Activated naive CD8-positive, alpha-beta T cell (primary cell): ENCODE data around the gene GALNT9.
"Not testable (repeated sequence)": the region's sequence is repeated elsewhere in the genome, so short reads cannot be mapped to it uniquely, and the experiment has no call there.

Experiments used
- H3K27ac Mint-ChIP-seq: one replicate; pipeline ENCODE4 v1.8.0; 2021; ENCODE audit warnings: mixed read lengths
- H3K27me3 Mint-ChIP-seq: one replicate; pipeline ENCODE4 v1.8.0; 2021; ENCODE audit warnings: mixed read lengths
- H3K36me3 Mint-ChIP-seq: one replicate; pipeline ENCODE4 v1.8.0; 2021; ENCODE audit warnings: mixed read lengths
- H3K4me1 Mint-ChIP-seq: one replicate; pipeline ENCODE4 v1.8.0; 2021; ENCODE audit warnings: low read depth, mixed read lengths
- H3K4me3 Mint-ChIP-seq: one replicate; pipeline ENCODE4 v1.8.0; 2021; ENCODE audit warnings: mild to moderate bottlenecking, mixed read lengths
- H3K9me3 Mint-ChIP-seq: one replicate; pipeline ENCODE4 v1.8.0; 2021; ENCODE audit warnings: low read depth, mixed read lengths

The GALNT9 gene

GRCh38 chr12:132270969-132271754 is 58.2 kb downstream of the GALNT9 start:
- Mint-ChIP-seq H3K36me3 (no peaks in the 10 kb centered on the region), H3K9me3 (no peaks in the 10 kb centered on the region), H3K4me3 (no peak overlapping the region), H3K27ac (no peak overlapping the region), H3K27me3 (peaks cover 8% of the 10 kb centered on the region), H3K4me1 (no peaks in the 10 kb centered on the region)

DNA sequence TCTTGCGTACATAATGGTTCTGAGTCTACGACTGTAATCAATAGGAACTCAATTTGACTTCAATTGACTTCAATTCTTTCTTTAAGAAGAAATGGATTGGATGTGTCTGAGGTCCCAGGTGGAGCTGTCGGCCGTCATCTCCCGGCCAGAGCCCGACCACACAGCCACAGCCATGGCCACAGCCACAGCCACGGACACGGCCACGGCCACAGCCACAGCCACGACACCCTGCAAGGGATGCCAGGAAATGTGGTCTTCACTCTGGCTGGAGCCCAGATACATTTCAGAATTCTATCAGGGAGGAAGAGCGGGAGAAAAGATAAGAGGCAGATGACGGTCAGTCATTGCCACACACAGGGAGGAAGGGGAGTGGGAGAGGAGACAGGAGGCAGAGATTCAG is 58.9 kb downstream of the GALNT9 start:
- Mint-ChIP-seq H3K9me3 (no peaks in the 10 kb centered on the region), H3K27ac (no peak overlapping the region), H3K4me1 (no peaks in the 10 kb centered on the region), H3K27me3 (peaks cover 8% of the 10 kb centered on the region), H3K4me3 (no peak overlapping the region), H3K36me3 (no peaks in the 10 kb centered on the region)

DNA sequence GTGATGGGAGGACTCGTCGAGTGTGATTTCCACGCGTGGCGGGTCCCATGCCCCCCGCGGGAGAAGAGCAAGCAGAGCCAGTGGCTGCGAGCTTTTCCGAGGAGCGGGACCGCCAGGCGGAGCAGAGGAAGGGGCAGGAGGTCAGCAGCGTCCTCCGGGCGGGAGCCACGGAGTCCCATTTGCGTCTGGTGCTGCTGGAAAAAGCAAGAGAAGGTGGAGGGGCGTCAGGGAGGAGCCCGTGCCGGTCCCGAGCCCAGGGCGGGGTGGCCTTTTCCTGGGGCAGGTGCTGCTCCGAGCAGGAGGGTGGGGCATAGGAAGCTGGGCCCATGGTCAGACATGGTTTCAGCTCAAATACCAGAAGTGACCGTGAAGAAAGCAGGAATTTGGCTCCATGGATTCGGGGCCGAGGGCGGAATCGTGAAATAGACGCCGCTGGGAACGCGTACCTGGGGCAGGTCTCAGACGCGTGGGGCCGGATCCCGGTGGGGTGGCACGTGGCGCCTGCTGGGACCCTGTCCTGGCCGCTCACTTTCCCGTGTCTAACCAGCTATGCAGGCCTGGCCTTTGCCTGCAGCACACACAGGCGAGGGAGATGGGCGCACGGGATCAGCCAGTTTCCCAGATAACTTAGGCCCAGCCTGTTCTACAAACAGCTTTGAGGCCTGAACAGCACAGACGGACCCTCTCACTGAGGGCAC is 60.0 kb downstream of the GALNT9 start:
- H3K36me3 Mint-ChIP-seq, result no peaks in the 10 kb centered on the region
- no peak overlapping the region for H3K4me3 Mint-ChIP-seq
- H3K27ac Mint-ChIP-seq, result no peak overlapping the region
- no peaks in the 10 kb centered on the region for H3K9me3 Mint-ChIP-seq
- H3K4me1 Mint-ChIP-seq, result no peaks in the 10 kb centered on the region
- H3K27me3 Mint-ChIP-seq, result peaks cover 3% of the 10 kb centered on the region

DNA sequence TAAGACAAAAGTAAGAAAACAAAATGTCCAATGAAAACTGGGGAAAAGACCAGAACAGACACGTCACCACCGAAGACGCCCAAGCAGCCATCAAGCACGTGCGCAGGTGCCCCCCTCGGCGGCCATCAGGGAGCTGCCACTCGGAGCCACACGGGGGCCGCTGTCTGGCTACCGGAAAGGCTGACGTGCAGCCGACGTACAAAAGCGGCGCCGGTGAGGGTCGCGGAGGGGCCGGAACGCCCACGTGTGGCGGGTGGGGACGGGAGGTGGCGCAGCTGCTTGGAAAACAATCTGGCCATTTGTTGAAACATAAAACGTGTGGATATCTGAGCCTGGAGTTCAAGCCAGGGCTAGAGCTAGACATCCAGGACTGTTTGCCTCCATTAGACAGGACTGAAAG is 60.7 kb downstream of the GALNT9 start:
- no peaks in the 10 kb centered on the region for H3K4me1 Mint-ChIP-seq
- no peaks in the 10 kb centered on the region for H3K9me3 Mint-ChIP-seq
- no peak overlapping the region for H3K4me3 Mint-ChIP-seq
- peaks cover 3% of the 10 kb centered on the region for H3K27me3 Mint-ChIP-seq
- H3K36me3 Mint-ChIP-seq, result no peaks in the 10 kb centered on the region
- H3K27ac Mint-ChIP-seq, result no peak overlapping the region

DNA sequence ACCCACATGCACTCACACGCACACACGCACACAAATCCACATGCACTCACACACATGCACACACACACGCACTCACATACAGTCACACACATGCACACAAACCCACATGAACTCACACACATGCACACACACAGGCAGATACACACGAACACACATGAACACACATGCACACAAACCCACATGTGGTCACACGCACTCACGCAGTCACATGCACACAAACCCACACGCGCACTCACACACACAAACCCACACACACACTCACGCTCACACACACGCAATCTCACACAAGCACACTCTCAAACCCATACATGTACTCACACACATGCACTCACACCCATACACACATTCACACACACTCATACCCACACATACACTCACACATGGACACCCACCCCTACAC is 61.5 kb downstream of the GALNT9 start:
- Mint-ChIP-seq H3K36me3 (no peaks in the 10 kb centered on the region), H3K27me3 (peaks cover 4% of the 10 kb centered on the region), H3K4me3 (no peak overlapping the region), H3K4me1 (no peaks in the 10 kb centered on the region), H3K9me3 (no peaks in the 10 kb centered on the region), H3K27ac (no peak overlapping the region)

GRCh38 chr12:132266802-132267201 is 62.6 kb downstream of the GALNT9 start:
- H3K4me3 Mint-ChIP-seq, result no peak overlapping the region
- H3K36me3 Mint-ChIP-seq, result no peaks in the 10 kb centered on the region
- H3K9me3 Mint-ChIP-seq, result no peaks in the 10 kb centered on the region
- H3K27ac Mint-ChIP-seq, result no peak overlapping the region
- peaks cover 1% of the 10 kb centered on the region for H3K27me3 Mint-ChIP-seq
- H3K4me1 Mint-ChIP-seq, result no peaks in the 10 kb centered on the region

DNA sequence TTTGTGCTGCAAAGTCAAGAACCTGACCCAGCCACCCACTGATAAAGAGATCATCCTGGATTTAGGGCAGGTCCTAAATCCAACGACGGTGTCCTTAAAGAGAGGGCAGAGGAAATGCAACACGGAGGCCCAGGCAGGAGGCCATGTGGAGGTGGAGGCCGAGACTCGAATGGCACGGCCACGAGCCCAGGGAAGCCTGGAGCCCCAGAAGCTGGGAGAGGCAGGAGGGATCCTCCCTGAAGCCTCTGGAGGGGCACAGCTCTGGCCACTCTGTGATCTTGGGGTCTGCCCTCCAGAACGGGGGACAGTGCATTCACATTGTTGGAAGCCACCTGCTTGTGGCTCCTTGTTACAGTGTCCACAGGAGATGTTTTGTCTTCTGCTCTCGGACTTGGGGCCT is 63.0 kb downstream of the GALNT9 start:
- no peak overlapping the region for H3K4me3 Mint-ChIP-seq
- H3K4me1 Mint-ChIP-seq, result no peaks in the 10 kb centered on the region
- peaks cover 1% of the 10 kb centered on the region for H3K27me3 Mint-ChIP-seq
- no peaks in the 10 kb centered on the region for H3K36me3 Mint-ChIP-seq
- no peak overlapping the region for H3K27ac Mint-ChIP-seq
- no peaks in the 10 kb centered on the region for H3K9me3 Mint-ChIP-seq

DNA sequence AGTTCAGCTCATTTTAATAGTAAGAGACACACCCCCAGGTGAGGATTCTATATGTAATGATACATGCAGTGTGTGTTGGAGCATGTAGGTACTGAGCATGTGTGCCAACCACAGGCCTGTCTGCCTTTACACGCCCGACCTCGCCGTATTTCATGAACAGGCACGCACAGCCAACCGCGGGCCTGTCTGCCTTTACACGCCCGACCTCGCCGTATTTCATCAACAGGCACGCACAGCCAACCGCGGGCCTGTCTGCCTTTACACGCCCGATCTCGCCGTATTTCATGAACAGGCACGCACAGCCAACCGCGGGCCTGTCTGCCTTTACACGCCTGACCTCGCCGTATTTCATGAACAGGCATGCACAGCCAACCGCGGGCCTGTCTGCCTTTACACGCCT is 63.6 kb downstream of the GALNT9 start:
- H3K9me3 Mint-ChIP-seq, H3K27ac Mint-ChIP-seq, H3K36me3 Mint-ChIP-seq, H3K4me3 Mint-ChIP-seq, H3K4me1 Mint-ChIP-seq, H3K27me3 Mint-ChIP-seq: not testable (repeated sequence)

DNA sequence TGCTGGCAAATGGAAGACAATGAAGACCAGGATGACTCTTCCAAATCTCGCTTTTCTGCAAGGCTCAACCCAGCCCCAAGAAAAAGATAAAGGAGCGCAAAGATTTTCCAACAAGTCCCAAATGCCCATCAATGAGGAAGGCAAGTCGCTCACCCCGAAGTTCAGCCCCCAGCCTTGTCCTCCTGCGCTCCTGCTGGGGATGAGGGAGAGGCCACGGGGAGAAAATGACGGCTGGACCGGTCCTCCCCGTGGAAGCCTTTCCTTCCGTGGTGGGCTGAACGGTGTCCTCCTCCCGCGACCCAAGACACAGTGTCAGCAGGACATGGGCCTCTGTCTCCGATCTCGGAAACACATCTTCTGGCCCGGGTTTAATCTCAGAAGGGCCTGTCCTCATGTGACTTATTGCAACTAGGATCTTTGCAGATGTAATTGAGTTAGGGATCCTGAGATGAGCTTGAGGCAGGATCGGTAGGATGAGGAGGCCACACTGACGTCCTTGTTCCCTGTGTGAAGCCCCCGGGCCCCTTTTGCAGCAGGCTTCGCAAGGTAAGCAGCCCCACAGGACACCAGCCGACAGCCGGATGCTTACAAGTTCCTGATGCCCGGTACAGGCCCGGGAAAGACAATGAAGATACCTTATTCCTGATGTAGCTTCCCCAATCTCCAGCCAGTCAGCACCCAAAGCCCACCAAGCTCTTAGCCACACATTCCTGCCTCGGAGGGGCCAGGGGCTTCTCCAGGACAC is 64.2 kb downstream of the GALNT9 start:
- H3K4me3 Mint-ChIP-seq, result no peak overlapping the region
- H3K9me3 Mint-ChIP-seq, result no peaks in the 10 kb centered on the region
- H3K27ac Mint-ChIP-seq, result no peak overlapping the region
- H3K4me1 Mint-ChIP-seq, result no peaks in the 10 kb centered on the region
- H3K27me3 Mint-ChIP-seq, result peaks cover 4% of the 10 kb centered on the region
- no peaks in the 10 kb centered on the region for H3K36me3 Mint-ChIP-seq

GRCh38 chr12:132264086-132265010 is 65.0 kb downstream of the GALNT9 start:
- H3K27me3 Mint-ChIP-seq, result peaks cover 4% of the 10 kb centered on the region
- no peaks in the 10 kb centered on the region for H3K36me3 Mint-ChIP-seq
- no peaks in the 10 kb centered on the region for H3K4me1 Mint-ChIP-seq
- H3K27ac Mint-ChIP-seq, result no peak overlapping the region
- no peak overlapping the region for H3K4me3 Mint-ChIP-seq
- no peaks in the 10 kb centered on the region for H3K9me3 Mint-ChIP-seq

GRCh38 chr12:132263451-132264049 is 65.8 kb downstream of the GALNT9 start:
- Mint-ChIP-seq H3K9me3 (no peaks in the 10 kb centered on the region), H3K4me3 (no peak overlapping the region), H3K4me1 (no peaks in the 10 kb centered on the region), H3K27ac (no peak overlapping the region), H3K36me3 (no peaks in the 10 kb centered on the region), H3K27me3 (peaks cover 4% of the 10 kb centered on the region)

- Mint-ChIP-seq H3K27me3 (peaks cover 4% of the 10 kb centered on the region), H3K9me3 (no peaks in the 10 kb centered on the region), H3K4me3 (no peak overlapping the region), H3K4me1 (no peaks in the 10 kb centered on the region), H3K27ac (no peak overlapping the region), H3K36me3 (no peaks in the 10 kb centered on the region)
These were observed 66.4 kb downstream of the GALNT9 start for GRCh38 chr12:132263061-132263360.

GRCh38 chr12:132262256-132263060 is 66.9 kb downstream of the GALNT9 start:
- no peak overlapping the region for H3K27ac Mint-ChIP-seq
- H3K36me3 Mint-ChIP-seq, result no peaks in the 10 kb centered on the region
- H3K4me1 Mint-ChIP-seq, result no peaks in the 10 kb centered on the region
- H3K4me3 Mint-ChIP-seq, result no peak overlapping the region
- no peaks in the 10 kb centered on the region for H3K9me3 Mint-ChIP-seq
- peaks cover 4% of the 10 kb centered on the region for H3K27me3 Mint-ChIP-seq
